Measurements from ENCODE around the gene TRIML2.

TRIML2 gene

DNA sequence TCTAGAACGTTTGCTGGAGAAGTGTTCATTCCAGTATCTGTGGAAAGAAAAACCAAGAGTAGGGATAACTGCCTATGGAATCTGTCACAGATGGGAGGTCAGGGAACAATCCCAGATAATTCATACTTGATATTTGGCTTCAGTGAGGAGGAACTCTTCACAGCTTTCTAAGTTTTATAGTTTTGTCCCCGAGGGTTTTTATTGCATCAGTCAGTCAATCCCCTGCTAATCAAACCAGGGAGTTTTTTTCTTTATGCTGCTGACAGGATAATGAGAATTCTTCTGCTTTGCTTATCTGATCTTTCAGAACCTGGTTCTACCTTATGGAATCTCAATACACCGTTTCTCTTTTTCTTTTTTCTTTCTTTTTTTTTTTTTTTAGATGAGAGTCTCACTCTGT is 633 bp upstream of the TRIML2 start:
- H3K9me3 ChIP-seq (replicated peaks; ENCODE audit: insufficient read depth, low read length) = no peaks in the 10 kb centered on the region
- H3K4me1 ChIP-seq (ENCODE audit: low read length) = no peaks in the 10 kb centered on the region
- no peaks in the 10 kb centered on the region for H4K20me1 ChIP-seq (ENCODE audit: insufficient read depth, low read length)
- H3K27ac ChIP-seq (ENCODE audit: low read length) = no peak overlapping the region
- H3K79me2 ChIP-seq (ENCODE audit: low read length) = no peaks in the 10 kb centered on the region
- no peak overlapping the region for H3K4me3 ChIP-seq (ENCODE audit: low read length)
- H3K36me3 ChIP-seq (replicated peaks; ENCODE audit: insufficient read depth, low read length) = no peaks in the 10 kb centered on the region
- no peaks in the 10 kb centered on the region for H3F3A ChIP-seq (ENCODE audit: insufficient read depth, low read length)
- no peak overlapping the region for H2AFZ ChIP-seq (ENCODE audit: low read length)
- TF ChIP-seq EZH2phosphoT487 (IDR thresholded peaks at IDR 0.05; ENCODE audit: low read length) = no peak
- no peak for TF ChIP-seq CTCF (IDR thresholded peaks at IDR 0.05; ENCODE audit: low read length)
- no peak for TF ChIP-seq EZH2 (optimal IDR thresholded peaks at IDR 0.05; ENCODE audit: low read depth, low read length)
- H3K4me2 ChIP-seq (ENCODE audit: low read depth, low read length) = no peak overlapping the region
- no peaks in the 10 kb centered on the region for H3K27me3 ChIP-seq (replicated peaks; ENCODE audit: insufficient read depth, low read length)
- H3K9ac ChIP-seq (ENCODE audit: low read length) = no peak overlapping the region
- no peak for DNase-seq
- no peaks in the 10 kb centered on the region for H3K9me2 ChIP-seq (replicated peaks; ENCODE audit: insufficient read depth, low read length)

- no peak for DNase-seq
- Histone ChIP-seq H3K79me2 (ENCODE audit: low read length) (no peaks in the 10 kb centered on the region), H3K9ac (ENCODE audit: low read length) (no peak overlapping the region), H3K36me3 (replicated peaks; ENCODE audit: insufficient read depth, low read length) (no peaks in the 10 kb centered on the region), H3K27ac (ENCODE audit: low read length) (no peak overlapping the region), H3K4me2 (ENCODE audit: low read depth, low read length) (no peak overlapping the region), H3K9me2 (replicated peaks; ENCODE audit: insufficient read depth, low read length) (no peaks in the 10 kb centered on the region), H3F3A (ENCODE audit: insufficient read depth, low read length) (no peaks in the 10 kb centered on the region), H3K9me3 (replicated peaks; ENCODE audit: insufficient read depth, low read length) (no peaks in the 10 kb centered on the region), H4K20me1 (ENCODE audit: insufficient read depth, low read length) (no peaks in the 10 kb centered on the region), H3K4me3 (ENCODE audit: low read length) (no peak overlapping the region), H2AFZ (ENCODE audit: low read length) (no peak overlapping the region), H3K27me3 (replicated peaks; ENCODE audit: insufficient read depth, low read length) (no peaks in the 10 kb centered on the region), H3K4me1 (ENCODE audit: low read length) (no peaks in the 10 kb centered on the region)
- TF ChIP-seq EZH2 (optimal IDR thresholded peaks at IDR 0.05; ENCODE audit: low read depth, low read length) = no peak
- TF ChIP-seq CTCF (IDR thresholded peaks at IDR 0.05; ENCODE audit: low read length) = no peak
Measured at GRCh38 chr4:188107931-188108843, 1.2 kb downstream of the TRIML2 start.

GRCh38 chr4:188106454-188106853 is 2.9 kb downstream of the TRIML2 start:
- Histone ChIP-seq H3K4me2 (ENCODE audit: low read depth, low read length) (no peak overlapping the region), H2AFZ (ENCODE audit: low read length) (no peak overlapping the region), H3K9me3 (replicated peaks; ENCODE audit: insufficient read depth, low read length) (no peaks in the 10 kb centered on the region), H3K9ac (ENCODE audit: low read length) (no peak overlapping the region), H3K4me3 (ENCODE audit: low read length) (no peak overlapping the region), H3F3A (ENCODE audit: insufficient read depth, low read length) (no peaks in the 10 kb centered on the region), H3K9me2 (replicated peaks; ENCODE audit: insufficient read depth, low read length) (no peaks in the 10 kb centered on the region), H3K27ac (ENCODE audit: low read length) (no peak overlapping the region), H4K20me1 (ENCODE audit: insufficient read depth, low read length) (no peaks in the 10 kb centered on the region), H3K27me3 (replicated peaks; ENCODE audit: insufficient read depth, low read length) (no peaks in the 10 kb centered on the region), H3K79me2 (ENCODE audit: low read length) (no peaks in the 10 kb centered on the region), H3K4me1 (ENCODE audit: low read length) (no peaks in the 10 kb centered on the region), H3K36me3 (replicated peaks; ENCODE audit: insufficient read depth, low read length) (no peaks in the 10 kb centered on the region)
- no peak for TF ChIP-seq EZH2phosphoT487 (IDR thresholded peaks at IDR 0.05; ENCODE audit: low read length)
- TF ChIP-seq EZH2 (optimal IDR thresholded peaks at IDR 0.05; ENCODE audit: low read depth, low read length) = no peak
- DNase-seq = no peak

DNA sequence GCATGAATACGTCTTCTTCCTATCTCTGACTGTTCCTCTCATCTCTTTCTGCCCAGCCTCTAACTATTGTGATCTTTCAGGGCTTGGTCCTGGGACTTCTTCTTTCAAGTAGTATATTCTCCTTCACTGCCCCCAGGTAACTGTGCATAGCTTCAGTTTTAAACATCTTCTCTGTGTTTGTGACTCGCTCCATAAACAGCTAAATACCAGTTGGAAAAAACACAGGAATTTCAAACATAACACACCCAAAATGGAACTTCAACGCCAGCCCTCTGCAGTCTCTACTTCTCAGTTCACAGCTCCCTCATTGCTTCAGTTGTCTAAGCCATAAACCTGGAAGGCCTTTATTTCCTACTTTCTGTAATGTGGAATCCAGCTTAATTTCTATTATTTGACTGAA is 16.6 kb downstream of the TRIML2 start:
- H2AFZ ChIP-seq (ENCODE audit: low read length) = no peak overlapping the region
- no peaks in the 10 kb centered on the region for H3F3A ChIP-seq (ENCODE audit: insufficient read depth, low read length)
- TF ChIP-seq CTCF (IDR thresholded peaks at IDR 0.05; ENCODE audit: low read length) = no peak
- no peak for TF ChIP-seq EZH2phosphoT487 (IDR thresholded peaks at IDR 0.05; ENCODE audit: low read length)
- no peak for TF ChIP-seq EZH2 (optimal IDR thresholded peaks at IDR 0.05; ENCODE audit: low read depth, low read length)
- no peak overlapping the region for H3K9ac ChIP-seq (ENCODE audit: low read length)
- no peaks in the 10 kb centered on the region for H3K79me2 ChIP-seq (ENCODE audit: low read length)
- H3K36me3 ChIP-seq (replicated peaks; ENCODE audit: insufficient read depth, low read length) = no peaks in the 10 kb centered on the region
- H3K9me3 ChIP-seq (replicated peaks; ENCODE audit: insufficient read depth, low read length) = no peaks in the 10 kb centered on the region
- H3K4me3 ChIP-seq (ENCODE audit: low read length) = no peak overlapping the region
- no peaks in the 10 kb centered on the region for H3K27me3 ChIP-seq (replicated peaks; ENCODE audit: insufficient read depth, low read length)
- H3K4me1 ChIP-seq (ENCODE audit: low read length) = no peaks in the 10 kb centered on the region
- H4K20me1 ChIP-seq (ENCODE audit: insufficient read depth, low read length) = no peaks in the 10 kb centered on the region
- no peak overlapping the region for H3K27ac ChIP-seq (ENCODE audit: low read length)
- no peak overlapping the region for H3K4me2 ChIP-seq (ENCODE audit: low read depth, low read length)
- DNase-seq = no peak
- H3K9me2 ChIP-seq (replicated peaks; ENCODE audit: insufficient read depth, low read length) = no peaks in the 10 kb centered on the region

All from MM.1S (cell line).